ENCODE data around the gene RAB6A.

DNA sequence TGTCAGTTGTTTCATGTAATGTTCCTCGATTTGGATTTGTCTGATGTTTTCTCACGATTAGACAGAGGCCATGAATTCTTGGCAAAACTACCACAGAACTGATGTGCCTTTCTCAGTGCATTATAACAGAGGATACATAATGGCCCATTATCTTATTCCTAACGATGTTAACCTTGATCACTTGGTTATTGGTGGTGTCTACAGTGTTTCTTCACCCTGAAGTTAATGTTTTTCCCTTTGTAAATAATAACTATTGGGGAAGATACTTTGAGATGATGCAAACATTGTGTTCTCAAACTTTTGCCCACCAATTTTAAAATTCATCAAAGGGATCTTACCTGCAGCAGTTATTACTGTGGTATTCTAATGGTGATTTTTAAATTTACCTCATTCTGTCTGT is 13.1 kb downstream of the RAB6A start:
- TF ChIP-seq FOS (IDR thresholded peaks at IDR 0.05; ENCODE audit: borderline replicate concordance, extremely low read depth, insufficient read length), result no peak
- no peak for TF ChIP-seq CREB1 (IDR thresholded peaks at IDR 0.05; ENCODE audit: low read depth)
- TF ChIP-seq POLR2A (IDR thresholded peaks at IDR 0.05; ENCODE audit: low read depth, low read length), result no peak
- TF ChIP-seq, protein P1, sequence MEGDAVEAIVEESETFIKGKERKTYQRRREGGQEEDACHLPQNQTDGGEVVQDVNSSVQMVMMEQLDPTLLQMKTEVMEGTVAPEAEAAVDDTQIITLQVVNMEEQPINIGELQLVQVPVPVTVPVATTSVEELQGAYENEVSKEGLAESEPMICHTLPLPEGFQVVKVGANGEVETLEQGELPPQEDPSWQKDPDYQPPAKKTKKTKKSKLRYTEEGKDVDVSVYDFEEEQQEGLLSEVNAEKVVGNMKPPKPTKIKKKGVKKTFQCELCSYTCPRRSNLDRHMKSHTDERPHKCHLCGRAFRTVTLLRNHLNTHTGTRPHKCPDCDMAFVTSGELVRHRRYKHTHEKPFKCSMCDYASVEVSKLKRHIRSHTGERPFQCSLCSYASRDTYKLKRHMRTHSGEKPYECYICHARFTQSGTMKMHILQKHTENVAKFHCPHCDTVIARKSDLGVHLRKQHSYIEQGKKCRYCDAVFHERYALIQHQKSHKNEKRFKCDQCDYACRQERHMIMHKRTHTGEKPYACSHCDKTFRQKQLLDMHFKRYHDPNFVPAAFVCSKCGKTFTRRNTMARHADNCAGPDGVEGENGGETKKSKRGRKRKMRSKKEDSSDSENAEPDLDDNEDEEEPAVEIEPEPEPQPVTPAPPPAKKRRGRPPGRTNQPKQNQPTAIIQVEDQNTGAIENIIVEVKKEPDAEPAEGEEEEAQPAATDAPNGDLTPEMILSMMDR (IDR thresholded peaks at IDR 0.05 in 2 of 3, conservative IDR thresholded peaks at IDR 0.05 in 1 of 3; ENCODE audit: control insufficient read depth in 2 of 3, extremely low read depth in 1 of 3, insufficient read depth in 1 of 3, low read depth in 3 of 3, low read length in 3 of 3), result no peak
- no peak for TF ChIP-seq ZNF384 (IDR thresholded peaks at IDR 0.05; ENCODE audit: borderline replicate concordance, low read depth, low read length)
- TF ChIP-seq SIX5 (IDR thresholded peaks at IDR 0.05; ENCODE audit: low read depth, low read length, severe bottlenecking), result no peak
- no peak for TF ChIP-seq POLR2AphosphoS5 (IDR thresholded peaks at IDR 0.05; ENCODE audit: low read length)

Measured in GM12878 (cell line).